Left renal cortex interstitium (tissue), 4 donors: Measurements from ENCODE around the gene SLCO2A1. TPM values are rescaled to one million over a fixed set of nuclear protein-coding genes. Genes with fewer than 3 reads are reported as not detected.

Experiments used
- DNase-seq, 4 donors: peaks; one replicate each; pipeline ENCODE4 v3.0.0-alpha.2; 2013; ENCODE audit warnings: low read depth in 4 of 4, low spot score in 2 of 4, missing footprints in 1 of 4
- polyA plus RNA-seq, 4 donors: library from polyadenylated mRNA; unstranded; fragments of 120-200 nt; gene quantifications; one replicate each; pipeline ENCODE4 v1.2.1, GENCODE V29; 2013; ENCODE audit not compliant: insufficient read length in 4 of 4

The SLCO2A1 gene
- polyA plus RNA-seq, 4 donors, result 16.8 to 21.6 (median 17.9) TPM

GRCh38 chr3:133956982-133957381, 72.7 kb downstream of the SLCO2A1 start:
- no peak for DNase-seq

GRCh38 chr3:133956353-133956752, 73.4 kb downstream of the SLCO2A1 start:
- no peak for DNase-seq

DNA sequence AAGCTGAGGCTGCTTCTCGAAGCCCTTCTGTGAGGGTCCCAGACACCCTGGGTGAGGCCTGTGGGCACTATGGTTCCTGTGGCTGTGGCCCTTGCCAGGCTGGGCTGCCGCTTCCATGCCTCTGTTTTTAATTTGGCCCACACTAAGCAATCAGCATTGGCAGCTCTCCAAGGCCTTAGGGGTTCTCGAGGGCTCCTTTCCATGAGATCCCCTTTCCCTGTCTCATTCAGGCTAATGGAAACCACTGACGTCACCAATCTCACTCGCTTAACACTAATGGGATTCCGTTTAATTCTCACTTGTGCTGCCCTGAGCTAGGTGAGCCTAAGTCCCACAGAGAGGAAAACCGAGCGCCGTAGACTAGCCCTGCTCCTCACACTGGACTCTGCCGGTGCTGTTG, 73.8 kb downstream of the SLCO2A1 start:
- DNase-seq, result no peak

- no peak for DNase-seq
Measured at GRCh38 chr3:133954717-133955360, 74.9 kb downstream of the SLCO2A1 start.

DNA sequence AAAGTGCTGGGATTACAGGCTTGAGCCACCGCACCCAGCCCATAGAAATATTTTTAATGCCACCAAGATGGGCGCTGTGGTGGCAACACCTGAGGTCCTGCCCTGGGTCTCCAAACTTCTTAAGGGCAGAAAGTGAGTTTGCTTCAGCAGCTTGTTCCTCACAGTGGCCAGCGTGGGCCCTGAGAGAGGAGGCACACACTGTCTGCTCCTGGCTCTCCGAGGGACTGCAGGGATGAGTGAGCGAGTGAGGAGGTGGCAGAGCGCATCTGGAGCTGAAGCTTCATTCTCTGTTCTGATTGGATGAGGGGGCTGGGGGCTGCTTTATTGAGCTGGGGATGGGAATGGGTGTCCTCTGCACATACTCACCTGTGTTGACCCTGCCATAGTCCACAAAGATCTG, 76.4 kb downstream of the SLCO2A1 start:
- DNase-seq, result no peak

DNA sequence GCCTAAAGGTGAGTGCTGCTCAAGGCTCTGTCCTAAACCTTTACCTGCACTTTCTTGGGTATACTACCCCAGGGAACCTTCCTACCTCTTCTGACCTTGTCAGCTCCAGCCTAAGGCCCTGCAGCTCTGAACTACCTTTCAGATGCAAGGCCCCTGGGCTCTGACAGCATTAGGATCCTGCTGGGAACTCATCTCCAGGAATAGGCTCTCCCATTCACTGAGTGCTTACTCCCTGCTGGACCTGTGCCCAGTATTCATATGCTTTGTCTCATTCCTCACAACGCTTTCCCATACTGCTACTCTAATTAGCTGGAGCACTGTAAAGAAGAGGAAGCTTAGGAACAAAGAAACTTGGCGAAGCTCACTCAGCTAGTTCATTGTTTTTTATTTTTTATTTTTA, 80.3 kb downstream of the SLCO2A1 start:
- DNase-seq, result no peak

GRCh38 chr3:133948996-133949395, 80.7 kb downstream of the SLCO2A1 start:
- no peak for DNase-seq

DNA sequence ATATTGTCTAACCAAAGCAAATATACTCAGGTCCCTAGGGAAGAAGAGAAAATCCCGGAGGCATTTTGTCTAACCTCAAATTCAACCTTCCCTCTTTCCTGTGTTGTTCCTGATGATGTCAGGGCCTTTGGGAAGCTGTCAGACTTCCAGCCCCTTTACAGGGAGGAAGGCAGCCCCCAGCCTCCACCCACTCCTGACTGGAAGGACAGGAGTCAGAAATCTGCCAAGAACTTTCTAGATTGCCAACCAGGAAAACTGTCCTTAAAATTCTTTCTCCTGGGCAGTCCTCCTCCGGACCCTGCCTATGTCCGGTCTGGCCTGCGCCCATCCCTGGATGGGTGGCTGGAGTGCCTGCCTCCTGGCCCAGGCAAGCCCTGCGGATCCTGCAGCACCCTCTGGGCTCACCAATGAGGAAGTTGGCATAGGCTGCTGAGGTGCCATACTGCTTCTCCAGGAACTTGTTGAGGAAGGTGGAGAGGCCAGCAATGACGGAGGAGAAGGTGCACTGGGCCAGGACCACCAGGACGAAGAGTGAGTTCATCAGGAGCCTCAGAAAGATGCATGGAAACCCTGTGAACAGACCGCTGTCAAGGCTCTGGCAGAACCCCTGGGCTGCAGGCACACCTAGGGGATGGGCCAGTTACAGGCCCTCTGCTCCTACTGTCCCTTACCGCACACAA, 81.5 kb downstream of the SLCO2A1 start:
- no peak for DNase-seq

GRCh38 chr3:133945381-133946095, 84.2 kb downstream of the SLCO2A1 start:
- no peak for DNase-seq

- DNase-seq, result no peak
Measured at GRCh38 chr3:133944641-133945380, 84.9 kb downstream of the SLCO2A1 start.

- no peak for DNase-seq
Measured at GRCh38 chr3:133944181-133944580, 85.5 kb downstream of the SLCO2A1 start.

DNA sequence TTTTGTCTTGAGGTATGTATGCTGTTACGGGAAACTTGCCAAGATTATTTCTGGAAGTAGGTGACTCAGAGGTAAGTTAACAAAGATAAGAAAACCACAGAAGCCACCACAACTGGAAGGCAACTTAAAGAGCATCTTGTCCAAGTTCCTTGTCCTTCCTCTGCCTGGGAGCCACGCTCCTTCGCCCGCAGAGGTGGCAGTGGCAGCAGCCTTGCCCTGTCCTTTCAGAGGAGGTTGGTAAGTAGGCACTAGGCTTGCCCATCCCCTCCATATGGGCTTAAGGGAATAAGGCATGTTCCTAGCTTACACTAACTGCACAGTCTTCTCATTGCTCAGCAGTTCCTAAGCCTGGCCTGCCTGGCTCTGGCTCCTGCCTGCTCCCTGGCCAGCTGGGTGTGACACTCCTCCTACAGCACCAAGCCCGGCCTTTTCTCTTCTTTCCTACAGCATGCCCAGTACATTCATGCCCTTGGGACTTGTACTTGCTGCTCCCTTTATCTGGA, 86.0 kb downstream of the SLCO2A1 start:
- DNase-seq, result no peak

DNA sequence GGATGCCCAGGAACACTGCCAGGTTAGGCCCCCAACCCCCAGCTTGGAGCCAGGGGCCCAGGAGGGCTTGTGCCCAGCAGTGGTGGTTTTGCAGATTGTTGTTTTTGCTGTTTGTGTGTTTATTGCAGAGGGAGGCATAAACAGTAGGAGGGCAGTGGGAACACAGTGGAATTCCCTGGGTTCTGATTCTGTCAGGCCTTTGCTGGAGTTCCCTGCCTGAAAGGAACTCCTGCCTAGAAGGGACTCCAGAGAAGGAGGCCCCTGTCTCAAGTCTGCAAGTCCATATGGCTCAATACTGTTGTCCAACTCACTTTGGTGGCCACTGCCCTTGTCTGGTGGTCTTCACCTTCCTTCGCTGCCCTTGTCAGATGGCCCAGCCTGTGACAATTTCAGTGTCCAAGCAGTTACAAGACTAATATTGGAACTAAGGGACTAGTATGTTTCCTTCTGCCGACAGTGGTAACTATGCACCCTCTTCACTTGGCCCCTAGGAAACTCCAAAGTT, 86.6 kb downstream of the SLCO2A1 start:
- DNase-seq, result no peak

GRCh38 chr3:133941415-133941821, 88.3 kb downstream of the SLCO2A1 start:
- DNase-seq, result no peak

DNA sequence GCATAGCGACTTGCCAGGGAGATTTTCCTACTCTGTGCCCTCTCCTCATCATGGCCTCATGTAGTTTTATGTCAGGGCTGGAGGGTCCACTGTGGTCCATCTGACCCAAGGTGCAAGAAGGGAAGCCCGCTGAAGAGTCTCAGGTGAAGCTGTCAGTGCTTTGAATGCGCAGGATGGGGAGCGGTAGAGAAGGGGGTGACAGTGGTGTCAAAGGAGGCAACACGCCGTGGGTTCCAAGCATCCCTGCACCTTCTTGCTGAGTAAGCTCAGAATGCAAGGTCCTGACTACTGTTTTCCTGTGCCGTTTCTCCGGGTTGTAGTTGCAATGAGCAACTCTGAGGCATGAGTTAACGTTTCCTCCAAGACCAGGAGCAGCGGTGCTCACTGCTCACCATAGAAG, 89.2 kb downstream of the SLCO2A1 start:
- DNase-seq, result no peak

GRCh38 chr3:133939463-133939835, 90.3 kb downstream of the SLCO2A1 start:
- no peak for DNase-seq

GRCh38 chr3:133938770-133939462, 90.8 kb downstream of the SLCO2A1 start:
- no peak for DNase-seq

GRCh38 chr3:133937756-133938601, 91.7 kb downstream of the SLCO2A1 start:
- no peak for DNase-seq

GRCh38 chr3:133937061-133937686, 92.6 kb downstream of the SLCO2A1 start:
- no peak for DNase-seq
